HepG2 (cell line): ENCODE measurements around the gene NCAM2. TPM values are rescaled to one million over a fixed set of nuclear protein-coding genes. Genes with fewer than 3 reads are reported as not detected.

Experiments
- ATAC-seq: fragments of 200-7000 bp; cut with Tn5 transposase; 3 replicates; pipeline ENCODE4 v1.9.1; 2020; ENCODE audit warnings: mild to moderate bottlenecking, moderate library complexity
- BruUV-seq: library from RNA; stranded (reverse); fragments of 400-500 nt; replicated peaks from 2 replicates; lab custom pipeline; 2021; lab: Mats Ljungman, UMichigan
- CTCF ChIA-PET: fragments of 300-600 bp; formaldehyde crosslinking; extraction: SDS; loops from one replicate; lab custom pipeline; 2021; ENCODE audit warnings: low total read pairs, inconsistent platforms, low intra/inter-chr PET ratio; lab: Yijun Ruan, JAX
- POLR2A ChIA-PET: fragments of 350-600 bp; sonication (Branson Sonifier 250); formaldehyde crosslinking; loops from one replicate; lab custom pipeline; 2020; ENCODE audit warnings: antibody characterized with exemption, inconsistent platforms; lab: Yijun Ruan, JAX
- DNase-seq: peaks from one replicate; pipeline ENCODE4 v3.0.0-alpha.2; 2015; ENCODE audit warnings: low spot score
- FAIRE-seq: peaks from 3 replicates; lab custom pipeline; 2011; peaks lifted over from hg19 to GRCh38; lab: Jason Lieb, UNC
- H2AFZ ChIP-seq: one replicate; pipeline ENCODE4 v1.6.1; 2011; ENCODE audit warnings: low read length, inconsistent platforms
- H3K27ac ChIP-seq: fragments of 300-600 bp; 3 replicates; pipeline ENCODE4 v1.8.0; 2011; ENCODE audit warnings: mixed run types, mild to moderate bottlenecking, mixed read lengths, low read length, inconsistent platforms; ENCODE audit not compliant: insufficient read depth; ENCODE audit errors: extremely low read length
- H3K27me3 ChIP-seq, 2 experiments: fragments of 200-600 bp in 1 of 2; 2 replicates in 1 of 2; 3 replicates in 1 of 2; pipeline versions ENCODE4 v1.6.0 to v1.8.0; 2011; ENCODE audit warnings: low read length in 2 of 2, mild to moderate bottlenecking in 2 of 2, moderate library complexity in 2 of 2, inconsistent platforms in 1 of 2; ENCODE audit not compliant: insufficient read depth in 2 of 2, control insufficient read depth in 1 of 2
- H3K36me3 ChIP-seq, 2 experiments: fragments of 200-600 bp in 1 of 2; replicated peaks in 1 of 2; 2 replicates in 1 of 2; 3 replicates in 1 of 2; pipeline versions ENCODE4 v1.5.1 to v1.8.0; 2011; ENCODE audit warnings: low read length in 2 of 2, inconsistent platforms in 1 of 2; ENCODE audit not compliant: insufficient read depth in 2 of 2, control insufficient read depth in 1 of 2
- H3K4me1 ChIP-seq: 2 replicates; pipeline ENCODE4 v1.5.1; 2012; ENCODE audit warnings: low read length, inconsistent platforms; ENCODE audit not compliant: insufficient read depth
- H3K4me2 ChIP-seq: 2 replicates; pipeline ENCODE4 v1.6.0; 2011; ENCODE audit warnings: low read depth, low read length, inconsistent platforms
- H3K4me3 ChIP-seq, 3 experiments: fragments of 200-600 bp in 1 of 3; sonication (generic), shearing (Covaris generic) in 1 of 3; replicated peaks in 1 of 3; 2 replicates each; pipeline ENCODE4 v1.5.1; 2011 to 2016; ENCODE audit warnings: low read length in 3 of 3, inconsistent platforms in 2 of 3, low read depth in 2 of 3, mild to moderate bottlenecking in 2 of 3, control low read depth in 1 of 3, mixed read lengths in 1 of 3; ENCODE audit not compliant: insufficient read depth in 1 of 3
- H3K79me2 ChIP-seq: one replicate; pipeline ENCODE4 v1.6.1; 2011; ENCODE audit warnings: low read length, inconsistent platforms; ENCODE audit not compliant: insufficient read depth
- H3K9ac ChIP-seq: 2 replicates; pipeline ENCODE4 v1.6.0; 2011; ENCODE audit warnings: mild to moderate bottlenecking, low read depth, low read length, inconsistent platforms; ENCODE audit not compliant: insufficient read depth
- H3K9me3 ChIP-seq: 2 replicates; pipeline ENCODE4 v1.5.1; 2012; ENCODE audit warnings: mild to moderate bottlenecking, low read length
- H4K20me1 ChIP-seq: 2 replicates; pipeline ENCODE4 v1.6.0; 2011; ENCODE audit warnings: inconsistent platforms, mild to moderate bottlenecking, low read length, moderate library complexity; ENCODE audit not compliant: insufficient read depth
- FOSL2 ChIP-seq: sonication (generic); formaldehyde crosslinking; IDR thresholded peaks from 2 replicates; pipeline ENCODE4 v1.4.0; 2020; ENCODE audit warnings: missing genetic modification reagents
- NFKB2 ChIP-seq: sonication (generic); formaldehyde crosslinking; IDR thresholded peaks from 2 replicates; pipeline ENCODE4 v1.4.0; 2020; ENCODE audit warnings: missing genetic modification reagents, borderline replicate concordance
- TFDP1 ChIP-seq: IDR thresholded peaks from 2 replicates; pipeline ENCODE4 v1.6.1; 2016; ENCODE audit warnings: missing compliant biosample characterization, missing genetic modification reagents, borderline replicate concordance
- ZBTB20 ChIP-seq: sonication (generic); formaldehyde crosslinking; IDR thresholded peaks from 2 replicates; pipeline ENCODE4 v1.8.1; 2023; ENCODE audit warnings: missing genetic modification reagents, low read depth, mild to moderate bottlenecking, borderline replicate concordance
- ZNF263 ChIP-seq: sonication (generic); formaldehyde crosslinking; IDR thresholded peaks from 2 replicates; pipeline ENCODE4 v1.4.0; 2020; ENCODE audit warnings: missing genetic modification reagents
- ZNF510 ChIP-seq: sonication (generic); formaldehyde crosslinking; IDR thresholded peaks from 2 replicates; pipeline ENCODE4 v1.4.0; 2020; ENCODE audit warnings: low read depth, mild to moderate bottlenecking, missing genetic modification reagents
- ZNF704 ChIP-seq: sonication (generic); formaldehyde crosslinking; IDR thresholded peaks from 2 replicates; pipeline ENCODE4 v1.8.1; 2023; ENCODE audit warnings: mild to moderate bottlenecking, inconsistent platforms, moderate library complexity, missing genetic modification reagents, borderline replicate concordance
- in situ Hi-C: cut with HindIII; loops from 2 replicates; pipeline ENCODE4 v1.10.0; 2017; ENCODE audit warnings: low pct_unique_long_range_greater_than_20kb; ENCODE audit not compliant: extremely low pct_ligation_motif_present
- intact Hi-C: fragments of 100-400 bp; cut with micrococcal nuclease; formaldehyde crosslinking; loops from one replicate; pipeline ENCODE4 v1.10.0; 2022; ENCODE audit not compliant: unreplicated experiment
- polyA plus RNA-seq, 8 experiments: library from polyadenylated mRNA; depleted of rRNA in 3 of 8; stranded (reverse) in 7 of 8; unstranded in 1 of 8; fragments of >200 nt; fragmentation: Illumina TruSeq in 4 of 8; extraction: Trizol in 4 of 8; gene quantifications; 2 replicates each; pipeline versions ENCODE4 v1.2.1 to v1.2.3, GENCODE V29; 2011 to 2016; ENCODE audit warnings: low read depth in 4 of 8, missing spikeins in 1 of 8, mixed read lengths in 1 of 8; ENCODE audit not compliant: insufficient read depth in 1 of 8
- total RNA-seq, 5 experiments: library from RNA; depleted of rRNA; stranded (reverse); fragments of >200 nt; fragmentation: Illumina TruSeq; extraction: Trizol; gene quantifications; 2 replicates each; pipeline ENCODE4 v1.2.3, GENCODE V29; 2016; ENCODE audit warnings: low read depth in 1 of 5
- TF ChIP-seq, protein P1 (sequence below): sonication (generic); formaldehyde crosslinking; IDR thresholded peaks from 2 replicates; pipeline ENCODE4 v1.4.0; 2020; ENCODE audit warnings: low read depth, mild to moderate bottlenecking, missing genetic modification reagents

NCAM2 gene
- total and polyA plus RNA-seq, 2 of the 13 experiments (the other 11 are each of a cell fraction or from before 2014, with no cell fraction given), result not detected

GRCh38 chr21:21132390-21132789 is 134.2 kb downstream of the NCAM2 start:
- Histone ChIP-seq H2AFZ (no peak overlapping the region), H4K20me1 (no peaks in the 10 kb centered on the region), H3K27me3 (no peaks in the 10 kb centered on the region), H3K36me3 (no peaks in the 10 kb centered on the region), H3K4me3 (no peak overlapping the region), H3K27ac (no peak overlapping the region), H3K79me2 (no peaks in the 10 kb centered on the region), H3K9me3 (peaks cover 43% of the 10 kb centered on the region), H3K4me1 (no peaks in the 10 kb centered on the region), H3K4me2 (no peak overlapping the region), H3K9ac (no peak overlapping the region)
- no peak for TF ChIP-seq ZBTB20
- no peak for TF ChIP-seq NFKB2 (CRISPR knock-in tag)
- TF ChIP-seq ZNF510, result no peak
- TF ChIP-seq, protein P1, sequence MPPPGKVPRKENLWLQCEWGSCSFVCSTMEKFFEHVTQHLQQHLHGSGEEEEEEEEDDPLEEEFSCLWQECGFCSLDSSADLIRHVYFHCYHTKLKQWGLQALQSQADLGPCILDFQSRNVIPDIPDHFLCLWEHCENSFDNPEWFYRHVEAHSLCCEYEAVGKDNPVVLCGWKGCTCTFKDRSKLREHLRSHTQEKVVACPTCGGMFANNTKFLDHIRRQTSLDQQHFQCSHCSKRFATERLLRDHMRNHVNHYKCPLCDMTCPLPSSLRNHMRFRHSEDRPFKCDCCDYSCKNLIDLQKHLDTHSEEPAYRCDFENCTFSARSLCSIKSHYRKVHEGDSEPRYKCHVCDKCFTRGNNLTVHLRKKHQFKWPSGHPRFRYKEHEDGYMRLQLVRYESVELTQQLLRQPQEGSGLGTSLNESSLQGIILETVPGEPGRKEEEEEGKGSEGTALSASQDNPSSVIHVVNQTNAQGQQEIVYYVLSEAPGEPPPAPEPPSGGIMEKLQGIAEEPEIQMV (CRISPR knock-in tag), result no peak
- TF ChIP-seq ZNF263 (CRISPR knock-in tag), result no peak
- TF ChIP-seq FOSL2, result no peak
- no peak for TF ChIP-seq TFDP1 (CRISPR knock-in tag)
- TF ChIP-seq ZNF704 (CRISPR knock-in tag), result no peak
- no TSS peak for BruUV-seq
- intact Hi-C loops (no loop called here), in situ Hi-C loops (no loop called here)
- ATAC-seq (no peak), DNase-seq (no peak), FAIRE-seq (no peak)
- ChIA-PET CTCF (no interaction called here), POLR2A (no interaction called here)
